ENCODE data around the gene TYMS. TPM values are rescaled to one million over a fixed set of nuclear protein-coding genes. Genes with fewer than 3 reads are reported as not detected.
A peak's percentile ranks its signal among the peaks of the same experiment; 100 is the strongest.

TYMS gene
- total and polyA plus RNA-seq, 10 of the 15 experiments (the other 5 are each of a cell fraction or from before 2014, with no cell fraction given), result 34.8 to 524 (median 219) TPM

GRCh38 chr18:607930-608329 lies 49.5 kb upstream of the TYMS start:
- no peaks in the 10 kb centered on the region for H4K20me1 ChIP-seq (ENCODE audit: control insufficient read depth, insufficient read depth)
- no peak overlapping the region for H3K9ac ChIP-seq (ENCODE audit: control insufficient read depth, insufficient read depth, low read length)
- ATAC-seq, result peak; percentile 67
- no peaks in the 10 kb centered on the region for H3K36me3 ChIP-seq (ENCODE audit: control insufficient read depth in 2 of 2, insufficient read depth in 2 of 2, low read length in 1 of 2)
- no peaks in the 10 kb centered on the region for H3K9me3 ChIP-seq (replicated peaks; ENCODE audit: control insufficient read depth, insufficient read depth, low read length)
- in situ Hi-C loops (cut with MboI) (no loop called here), intact Hi-C loops (cut with micrococcal nuclease; ENCODE audit: unreplicated experiment) (no loop called here)
- no peak overlapping the region for H3K4me2 ChIP-seq (ENCODE audit: control insufficient read depth, insufficient read depth)
- no peaks in the 10 kb centered on the region for H3K4me1 ChIP-seq (ENCODE audit: control insufficient read depth, insufficient read depth, low read length)
- H2AFZ ChIP-seq (ENCODE audit: control insufficient read depth, low read depth, low read length), result no peak overlapping the region
- POLR2A ChIA-PET, result no interaction called here
- no peaks in the 10 kb centered on the region for H3K79me2 ChIP-seq (ENCODE audit: control insufficient read depth, insufficient read depth, low read length)
- BruUV-seq (replicated peaks), result no TSS peak
- RAD21 ChIA-PET (ENCODE audit: unreplicated experiment), result no interaction called here
- FAIRE-seq, result no peak
- SMC1A ChIA-PET (ENCODE audit: uncharacterized antibody, unreplicated experiment), result no interaction called here
- H3K4me3 ChIP-seq, result no peak overlapping the region
- CTCF ChIA-PET, result interaction anchor here (0.9 to 1.7 kb wide), 3 partner anchors 8 to 231 kb away, joined by 3 to 8 read pairs (median 4); no protein-coding TSS in a partner anchor
- no peak for DNase-seq (ENCODE audit: low read depth, low spot score)
- TF ChIP-seq CEBPB (IDR thresholded peaks at IDR 0.05; ENCODE audit: borderline replicate concordance in 1 of 2, low read depth in 2 of 2, low read length in 2 of 2) (no peak), JUNB (IDR thresholded peaks at IDR 0.05) (no peak), NR2F1 (conservative IDR thresholded peaks at IDR 0.05) (no peak), ZNF687 (IDR thresholded peaks at IDR 0.05) (no peak)
- H3K27me3 ChIP-seq (replicated peaks in 1 of 2; ENCODE audit: control insufficient read depth in 2 of 2, insufficient read depth in 2 of 2, low read length in 1 of 2), result no peaks in the 10 kb centered on the region
- H3K27ac ChIP-seq (ENCODE audit: control insufficient read depth, insufficient read depth), result no peak overlapping the region
- WGBS (ENCODE audit: insufficient coverage, insufficient replicate concordance, low lambda C conversion rate, missing lambda C conversion rate), result 9% methylated on average over 7 of the region's 7 CpGs

Measured in GM12878 (cell line).